AG09309 (cell line): ENCODE data around the gene VEZT.
"Not testable (repeated sequence)": the region's sequence is repeated elsewhere in the genome, so short reads cannot be mapped to it uniquely, and the experiment has no call there.

Experiments used
- DNase-seq: peaks from one replicate; pipeline ENCODE4 v3.0.0-alpha.2; 2010; ENCODE audit warnings: low read depth
- H3K4me3 ChIP-seq: 2 replicates; pipeline ENCODE4 v1.5.1; 2011; ENCODE audit warnings: mild to moderate bottlenecking, low read depth, low read length, moderate library complexity; ENCODE audit not compliant: control insufficient read depth
- TF ChIP-seq, protein P1 (sequence below): IDR thresholded peaks from 2 replicates; pipeline ENCODE4 v1.5.1; 2011; ENCODE audit warnings: mild to moderate bottlenecking, low read depth, low read length, inconsistent platforms; ENCODE audit not compliant: insufficient read depth, control insufficient read depth; ENCODE audit errors: missing control alignments

Gene VEZT

DNA sequence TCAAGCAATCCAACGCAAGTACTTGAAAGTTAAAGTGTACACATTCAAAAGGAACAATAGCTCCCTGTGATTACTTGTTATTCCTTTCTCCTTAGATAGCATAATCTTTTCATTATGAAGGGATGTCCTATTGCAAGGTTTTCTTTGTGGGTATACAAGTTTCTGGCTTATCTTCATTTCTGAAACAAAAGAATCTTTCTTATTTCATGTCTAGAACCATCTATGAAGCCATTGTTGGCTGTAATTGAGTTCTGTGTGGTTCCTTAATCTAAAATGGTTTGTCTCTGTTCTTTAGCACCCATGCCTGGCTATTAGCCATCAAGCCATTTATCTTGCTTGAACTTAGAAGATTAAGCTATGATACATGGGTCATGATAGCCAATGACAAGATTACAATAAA lies 95.0 kb downstream of the VEZT start:
- no peak overlapping the region for H3K4me3 ChIP-seq
- TF ChIP-seq, protein P1, sequence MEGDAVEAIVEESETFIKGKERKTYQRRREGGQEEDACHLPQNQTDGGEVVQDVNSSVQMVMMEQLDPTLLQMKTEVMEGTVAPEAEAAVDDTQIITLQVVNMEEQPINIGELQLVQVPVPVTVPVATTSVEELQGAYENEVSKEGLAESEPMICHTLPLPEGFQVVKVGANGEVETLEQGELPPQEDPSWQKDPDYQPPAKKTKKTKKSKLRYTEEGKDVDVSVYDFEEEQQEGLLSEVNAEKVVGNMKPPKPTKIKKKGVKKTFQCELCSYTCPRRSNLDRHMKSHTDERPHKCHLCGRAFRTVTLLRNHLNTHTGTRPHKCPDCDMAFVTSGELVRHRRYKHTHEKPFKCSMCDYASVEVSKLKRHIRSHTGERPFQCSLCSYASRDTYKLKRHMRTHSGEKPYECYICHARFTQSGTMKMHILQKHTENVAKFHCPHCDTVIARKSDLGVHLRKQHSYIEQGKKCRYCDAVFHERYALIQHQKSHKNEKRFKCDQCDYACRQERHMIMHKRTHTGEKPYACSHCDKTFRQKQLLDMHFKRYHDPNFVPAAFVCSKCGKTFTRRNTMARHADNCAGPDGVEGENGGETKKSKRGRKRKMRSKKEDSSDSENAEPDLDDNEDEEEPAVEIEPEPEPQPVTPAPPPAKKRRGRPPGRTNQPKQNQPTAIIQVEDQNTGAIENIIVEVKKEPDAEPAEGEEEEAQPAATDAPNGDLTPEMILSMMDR, result no peak
- DNase-seq, result no peak

DNA sequence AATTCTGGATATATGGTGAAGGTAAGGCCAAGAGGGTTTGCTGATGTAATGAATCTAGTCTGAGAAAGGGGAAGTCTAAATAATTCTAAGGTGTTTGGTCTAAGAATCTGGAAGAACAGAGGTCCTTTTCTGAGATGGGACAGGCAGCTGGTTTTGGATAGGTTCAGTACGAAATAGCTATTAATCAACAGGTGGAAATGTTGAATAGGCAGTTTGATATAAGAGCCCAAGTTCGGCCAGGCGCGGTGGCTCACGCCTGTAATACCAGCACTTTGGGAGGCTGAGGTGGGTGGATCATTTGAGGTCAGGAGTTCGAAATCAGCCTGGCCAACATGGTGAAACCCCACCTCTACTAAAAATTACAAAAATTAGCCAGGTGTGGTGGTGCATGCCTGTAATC lies 97.1 kb downstream of the VEZT start:
- not testable (repeated sequence) for H3K4me3 ChIP-seq, DNase-seq

DNA sequence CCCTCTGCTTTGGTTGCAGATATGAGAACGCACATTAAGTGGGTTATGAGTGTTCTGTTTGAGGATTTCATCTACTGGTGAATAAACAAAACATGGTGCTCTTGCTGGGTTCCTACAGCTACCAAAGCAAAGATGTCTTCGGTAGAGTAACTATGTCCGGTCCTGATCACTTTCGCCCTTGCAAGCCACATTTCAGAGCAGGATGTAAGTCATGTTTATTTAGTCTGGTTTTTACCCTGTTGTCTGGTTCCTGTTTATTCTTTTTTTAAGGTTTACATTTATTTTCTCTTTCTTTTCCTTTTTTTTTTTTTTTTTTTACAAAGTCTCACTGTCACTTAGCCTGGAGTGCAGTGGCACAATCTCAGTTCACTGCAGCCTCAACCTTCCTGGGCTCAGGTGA lies 99.2 kb downstream of the VEZT start:
- DNase-seq, result no peak
- TF ChIP-seq, protein P1, result no peak
- no peak overlapping the region for H3K4me3 ChIP-seq

DNA sequence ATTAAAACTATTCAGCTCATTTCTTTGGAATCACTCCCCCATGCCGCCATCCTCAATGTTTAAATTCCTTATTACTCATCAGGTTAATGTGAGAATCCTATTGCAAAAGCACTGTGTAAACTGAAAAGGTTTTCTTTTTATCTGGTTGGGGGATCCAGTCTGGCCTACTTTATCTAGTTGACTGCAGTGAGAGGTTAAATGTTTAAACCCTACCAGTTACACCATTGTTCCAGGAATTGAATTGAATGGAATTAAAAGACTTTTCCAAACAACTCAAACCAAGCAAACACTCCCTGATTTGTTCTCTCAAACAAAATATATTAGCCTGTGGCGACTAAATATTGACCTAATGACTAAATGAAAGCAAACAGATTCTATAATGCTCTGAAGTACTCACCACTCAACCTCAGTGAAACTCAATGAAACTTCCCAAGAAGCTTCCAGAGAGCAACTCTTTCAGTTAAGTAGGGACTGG lies 100.5 kb downstream of the VEZT start:
- H3K4me3 ChIP-seq, result no peak overlapping the region
- TF ChIP-seq, protein P1, result no peak
- DNase-seq, result no peak

DNA sequence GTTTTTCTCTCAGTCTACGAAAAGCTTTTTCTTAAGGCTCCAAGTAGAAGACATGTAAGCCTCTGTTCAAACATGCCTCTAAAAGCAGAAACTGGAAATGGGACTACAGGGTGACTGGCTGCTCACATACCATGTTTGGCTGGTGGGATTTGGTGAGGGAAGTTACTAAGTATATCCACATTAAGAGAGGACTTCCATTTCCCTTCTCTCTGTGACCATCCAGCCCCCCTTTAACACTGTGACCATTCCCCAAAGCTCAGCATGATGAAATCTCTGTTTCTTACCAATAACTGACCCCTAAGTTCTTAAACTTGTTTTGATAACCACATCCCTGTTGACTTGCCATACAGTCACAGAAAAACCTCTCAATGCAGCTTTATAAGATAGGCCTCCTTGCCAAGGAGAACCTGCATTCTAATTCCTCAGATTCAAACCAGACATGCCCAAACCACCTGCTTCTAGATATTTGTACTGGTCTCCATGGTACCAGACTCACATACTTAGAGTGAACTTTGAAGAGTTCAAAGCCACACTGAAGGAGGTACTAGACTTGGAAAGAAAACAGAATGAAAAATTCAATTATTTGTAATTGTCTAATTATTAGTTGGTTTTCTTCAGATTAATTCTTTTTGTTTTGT lies 102.2 kb downstream of the VEZT start:
- H3K4me3 ChIP-seq, result no peak overlapping the region
- TF ChIP-seq, protein P1, result no peak
- DNase-seq, result no peak

DNA sequence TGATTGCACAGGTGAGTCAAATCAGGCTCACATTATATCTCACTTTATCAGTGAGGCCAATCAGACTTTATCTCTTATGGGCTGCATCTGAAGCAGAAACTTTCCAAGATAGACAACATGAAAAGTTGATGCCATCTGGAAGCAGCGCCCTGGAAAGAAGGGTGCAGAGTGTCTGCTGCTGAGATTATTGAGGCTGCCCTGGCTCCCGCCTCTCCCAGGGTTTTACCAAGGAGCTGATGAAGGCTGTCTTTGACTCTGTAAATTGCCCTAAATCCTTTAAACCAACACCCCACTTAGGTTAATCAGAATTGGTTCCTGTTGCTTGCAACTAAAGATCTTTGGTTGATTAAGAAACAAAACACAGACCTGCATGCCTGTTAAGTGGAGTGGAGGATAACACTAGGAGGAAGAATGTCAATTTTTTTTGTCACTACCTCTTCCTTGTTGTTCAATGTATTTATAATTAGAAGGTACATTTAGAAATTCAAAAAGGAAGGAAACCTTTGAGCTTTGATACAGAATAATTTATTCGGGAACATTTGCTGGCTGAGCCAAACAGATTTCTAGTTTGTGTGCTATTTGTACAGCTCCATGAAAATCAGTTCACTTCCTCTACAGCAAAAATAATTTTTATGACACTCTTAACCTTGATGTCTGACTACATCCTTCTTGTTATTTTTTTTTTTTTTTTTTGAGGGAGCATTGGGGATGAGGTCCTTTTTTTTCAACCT lies 104.1 kb downstream of the VEZT start:
- TF ChIP-seq, protein P1, result no peak
- DNase-seq, result no peak
- H3K4me3 ChIP-seq, result no peak overlapping the region

DNA sequence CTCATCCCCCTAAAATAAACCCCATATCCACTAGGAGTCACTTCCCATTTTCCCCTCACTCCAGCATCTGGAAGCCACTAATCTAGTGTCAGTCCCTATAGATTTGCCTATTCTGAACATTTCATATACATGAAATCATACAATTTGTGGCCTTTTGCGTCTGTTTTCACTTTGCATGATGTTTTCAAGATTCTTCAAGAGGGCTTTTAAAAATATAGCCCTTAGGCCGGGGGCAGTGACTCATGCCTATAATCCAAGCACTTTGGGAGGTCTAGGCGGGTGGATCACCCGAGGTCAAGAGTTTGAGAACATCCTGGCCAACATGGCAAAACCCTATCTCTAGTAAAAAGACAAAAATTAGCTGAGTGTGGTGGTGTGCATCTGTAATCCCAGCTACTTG lies 104.7 kb downstream of the VEZT start:
- no peak overlapping the region for H3K4me3 ChIP-seq
- TF ChIP-seq, protein P1, result no peak
- no peak for DNase-seq
